ENCODE measurements around the gene OSGIN1.

Gene OSGIN1

GRCh38 chr16:83970430-83970815 lies 17.4 kb downstream of the OSGIN1 start:
- DNase-seq (ENCODE audit: low read depth in 1 of 2, low spot score in 1 of 2), result no peak

GRCh38 chr16:83971165-83972130 lies 18.4 kb downstream of the OSGIN1 start:
- no peak for DNase-seq (ENCODE audit: low read depth in 1 of 2, low spot score in 1 of 2)

- DNase-seq (ENCODE audit: low read depth in 1 of 2, low spot score in 1 of 2), result no peak
Observed at GRCh38 chr16:83972256-83973008, 19.4 kb downstream of the OSGIN1 start.

GRCh38 chr16:83973077-83973476 lies 20.0 kb downstream of the OSGIN1 start:
- no peak for DNase-seq (ENCODE audit: low read depth in 1 of 2, low spot score in 1 of 2)

GRCh38 chr16:83973581-83974385 lies 20.7 kb downstream of the OSGIN1 start:
- no peak for DNase-seq (ENCODE audit: low read depth in 1 of 2, low spot score in 1 of 2)

GRCh38 chr16:83974475-83974874 lies 21.4 kb downstream of the OSGIN1 start:
- DNase-seq (ENCODE audit: low read depth in 1 of 2, low spot score in 1 of 2), result no peak

GRCh38 chr16:83975590-83976260 lies 22.7 kb downstream of the OSGIN1 start:
- no peak for DNase-seq (ENCODE audit: low read depth in 1 of 2, low spot score in 1 of 2)

- DNase-seq (ENCODE audit: low read depth in 1 of 2, low spot score in 1 of 2), result no peak
Observed at GRCh38 chr16:83977056-83977815, 24.2 kb downstream of the OSGIN1 start.

GRCh38 chr16:83978401-83978904 lies 25.4 kb downstream of the OSGIN1 start:
- DNase-seq (ENCODE audit: low read depth in 1 of 2, low spot score in 1 of 2), result no peak

GRCh38 chr16:83979441-83979840 lies 26.4 kb downstream of the OSGIN1 start:
- DNase-seq (ENCODE audit: low read depth in 1 of 2, low spot score in 1 of 2), result no peak

GRCh38 chr16:83980794-83981193 lies 27.8 kb downstream of the OSGIN1 start:
- DNase-seq (ENCODE audit: low read depth in 1 of 2, low spot score in 1 of 2), result no peak

- DNase-seq (ENCODE audit: low read depth in 1 of 2, low spot score in 1 of 2), result no peak
Observed at GRCh38 chr16:83981799-83982198, 28.8 kb downstream of the OSGIN1 start.

GRCh38 chr16:83983491-83983890 lies 30.5 kb downstream of the OSGIN1 start:
- no peak for DNase-seq (ENCODE audit: low read depth in 1 of 2, low spot score in 1 of 2)

GRCh38 chr16:83989300-83989699 lies 36.3 kb downstream of the OSGIN1 start:
- no peak for DNase-seq (ENCODE audit: low read depth in 1 of 2, low spot score in 1 of 2)

- DNase-seq (ENCODE audit: low read depth in 1 of 2, low spot score in 1 of 2), result no peak
Observed at GRCh38 chr16:83990492-83990891, 37.5 kb downstream of the OSGIN1 start.

GRCh38 chr16:83992624-83993023 lies 39.6 kb downstream of the OSGIN1 start:
- no peak for DNase-seq (ENCODE audit: low read depth in 1 of 2, low spot score in 1 of 2)

GRCh38 chr16:83994087-83994486 lies 41.0 kb downstream of the OSGIN1 start:
- DNase-seq (ENCODE audit: low read depth in 1 of 2, low spot score in 1 of 2), result no peak

GRCh38 chr16:83994703-83995102 lies 41.7 kb downstream of the OSGIN1 start:
- DNase-seq (ENCODE audit: low read depth in 1 of 2, low spot score in 1 of 2), result no peak

- DNase-seq (ENCODE audit: low read depth in 1 of 2, low spot score in 1 of 2), result no peak
Observed at GRCh38 chr16:83995754-83996153, 42.7 kb downstream of the OSGIN1 start.
